ENCODE measurements around the gene ERCC6. TPM values are rescaled to one million over a fixed set of nuclear protein-coding genes. Genes with fewer than 3 reads are reported as not detected.

Gene ERCC6
- 4.5 and 6.2 TPM in 2 replicates for polyA plus RNA-seq (2012; rRNA removed)
- polyA plus RNA-seq (2012; cell fraction: cytosol; rRNA removed), result 5.3 and 5.4 TPM in 2 replicates
- polyA plus RNA-seq (2012; cell fraction: nucleus; rRNA removed), result 7.9 and 12.0 TPM in 2 replicates

DNA sequence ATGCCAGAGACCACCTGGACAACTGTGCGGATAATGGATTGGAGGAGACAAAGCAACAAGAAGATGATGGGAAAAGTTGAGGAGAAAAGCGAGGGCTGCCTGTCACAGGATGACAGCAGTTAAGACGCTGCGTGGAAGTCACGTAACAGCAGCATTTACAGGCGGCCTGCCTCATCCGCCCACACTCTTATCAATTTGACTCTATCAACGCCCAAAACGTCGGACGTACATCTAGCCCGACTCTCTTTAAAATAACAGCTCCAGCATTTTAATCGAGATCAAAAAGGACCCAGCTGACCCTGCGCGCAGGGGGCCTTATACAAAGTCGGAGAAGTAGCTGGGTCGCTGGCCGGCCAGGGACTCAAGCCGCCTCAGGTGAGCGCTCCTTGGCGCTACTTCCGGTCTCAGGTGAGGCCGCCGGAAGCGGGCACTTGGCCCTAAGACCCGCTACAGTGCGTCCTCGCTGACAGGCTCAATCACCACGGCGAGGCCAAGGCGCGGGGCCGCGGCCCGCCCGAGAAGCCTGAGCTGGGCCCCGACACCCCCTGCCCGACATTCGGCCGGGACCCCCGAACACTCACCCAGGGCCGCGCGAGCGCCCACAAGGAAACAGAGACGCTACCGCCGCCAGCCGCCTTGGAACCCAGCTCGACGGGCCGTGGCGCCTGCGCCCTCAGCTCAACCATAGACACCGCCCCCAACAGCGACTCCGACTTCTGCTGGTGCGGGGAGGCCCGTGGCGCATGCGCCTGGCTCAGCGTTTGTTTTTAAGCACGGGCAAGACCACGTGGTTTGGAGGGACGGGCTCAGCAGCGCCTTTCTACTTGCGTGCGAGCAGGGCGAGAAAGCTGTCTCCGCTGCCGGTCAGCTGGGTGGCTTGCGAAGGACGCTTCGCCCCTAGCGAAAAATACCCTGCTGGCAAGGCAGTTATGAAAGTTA is at the start of gene ERCC6:
ERCC6 (minus strand) TSS at position 741 of the 939 bp plus-strand sequence.
- Histone ChIP-seq H3K4me2 (peak within 1 kb of the TSS; percentile 90), H3K9me3 (no peaks in the 10 kb centered on the region), H3K36me3 (replicated peaks in 1 of 2; ENCODE audit: control insufficient read depth in 1 of 2, insufficient read depth in 2 of 2, low read length in 1 of 2) (peaks cover 0 to 4% of the 10 kb centered on the region in 2 experiments), H3K4me3 (ENCODE audit: low read depth in 2 of 2, low read length in 1 of 2) (peak within 1 kb of the TSS; percentile 66 to 72), H4K20me1 (ENCODE audit: insufficient read depth) (no peaks in the 10 kb centered on the region), H3K27me3 (ENCODE audit: insufficient read depth) (no peaks in the 10 kb centered on the region), H3K4me1 (ENCODE audit: control insufficient read depth in 1 of 2, insufficient read depth in 2 of 2, low read depth in 1 of 2, low read length in 1 of 2) (peaks cover 13 to 21% of the 10 kb centered on the region in 2 experiments; a peak in 3 of 4 replicates), H3K9me2 (no peaks in the 10 kb centered on the region), H3K27ac (ENCODE audit: low read depth in 2 of 2, low read length in 1 of 2) (peak within 1 kb of the TSS; percentile 55 to 77), H3K79me2 (ENCODE audit: insufficient read depth) (peaks cover 41% of the 10 kb centered on the region), H3F3A (replicated peaks; ENCODE audit: insufficient read depth) (peaks cover 21% of the 10 kb centered on the region), H2AFZ (ENCODE audit: low read depth) (peak within 1 kb of the TSS; percentile 88), H3K9ac (peak within 1 kb of the TSS; percentile 72)
- ChIA-PET CTCF (interaction anchor here (0.7 to 2.0 kb wide), 8 partner anchors 12 to 131 kb away, joined by 3 to 6 read pairs (median 4); no protein-coding TSS in a partner anchor), POLR2A (interaction anchor here (0.7 to 1.0 kb wide), 2 partner anchors 13 to 178 kb away, joined by 3 to 4 read pairs; no protein-coding TSS in a partner anchor)
- DNase-seq, result peak; percentile 99
- WGBS (ENCODE audit: low lambda C conversion rate), result 6% methylated on average over 38 of the region's 75 CpGs
- peak; percentile 76 for TF ChIP-seq GABPA (IDR thresholded peaks at IDR 0.05; ENCODE audit: low read depth)
- TF ChIP-seq RCOR1 (IDR thresholded peaks at IDR 0.05; ENCODE audit: low read length), result 0 out of 2 replicates have a peak, but pooled peaks have one; percentile 6
- TF ChIP-seq GATA2 (CRISPR knock-in tag; IDR thresholded peaks at IDR 0.05), result peak; percentile 26; the same call in 1 of the 2 replicates
- no peak for TF ChIP-seq SMC3 (IDR thresholded peaks at IDR 0.05; ENCODE audit: low read depth, low read length)
- TF ChIP-seq ELF1 (IDR thresholded peaks at IDR 0.05), result peak; percentile 36; the same call in 1 of the 2 replicates
- TF ChIP-seq, protein P1, sequence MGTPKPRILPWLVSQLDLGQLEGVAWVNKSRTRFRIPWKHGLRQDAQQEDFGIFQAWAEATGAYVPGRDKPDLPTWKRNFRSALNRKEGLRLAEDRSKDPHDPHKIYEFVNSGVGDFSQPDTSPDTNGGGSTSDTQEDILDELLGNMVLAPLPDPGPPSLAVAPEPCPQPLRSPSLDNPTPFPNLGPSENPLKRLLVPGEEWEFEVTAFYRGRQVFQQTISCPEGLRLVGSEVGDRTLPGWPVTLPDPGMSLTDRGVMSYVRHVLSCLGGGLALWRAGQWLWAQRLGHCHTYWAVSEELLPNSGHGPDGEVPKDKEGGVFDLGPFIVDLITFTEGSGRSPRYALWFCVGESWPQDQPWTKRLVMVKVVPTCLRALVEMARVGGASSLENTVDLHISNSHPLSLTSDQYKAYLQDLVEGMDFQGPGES (IDR thresholded peaks at IDR 0.05; ENCODE audit: low read depth, low read length), result no peak
- peak; percentile 33 for TF ChIP-seq CHD2 (IDR thresholded peaks at IDR 0.05; ENCODE audit: low read length, partially characterized antibody)
- peak; percentile 97 for TF ChIP-seq NRF1 (IDR thresholded peaks at IDR 0.05; ENCODE audit: low read depth, low read length)
- TF ChIP-seq MEF2A (IDR thresholded peaks at IDR 0.05; ENCODE audit: borderline replicate concordance, low read depth), result no peak
- TF ChIP-seq TAF1 (IDR thresholded peaks at IDR 0.05; ENCODE audit: borderline replicate concordance, low read depth, low read length), result 0 out of 2 replicates have a peak, but pooled peaks have one; percentile 24
- TF ChIP-seq, protein P2, sequence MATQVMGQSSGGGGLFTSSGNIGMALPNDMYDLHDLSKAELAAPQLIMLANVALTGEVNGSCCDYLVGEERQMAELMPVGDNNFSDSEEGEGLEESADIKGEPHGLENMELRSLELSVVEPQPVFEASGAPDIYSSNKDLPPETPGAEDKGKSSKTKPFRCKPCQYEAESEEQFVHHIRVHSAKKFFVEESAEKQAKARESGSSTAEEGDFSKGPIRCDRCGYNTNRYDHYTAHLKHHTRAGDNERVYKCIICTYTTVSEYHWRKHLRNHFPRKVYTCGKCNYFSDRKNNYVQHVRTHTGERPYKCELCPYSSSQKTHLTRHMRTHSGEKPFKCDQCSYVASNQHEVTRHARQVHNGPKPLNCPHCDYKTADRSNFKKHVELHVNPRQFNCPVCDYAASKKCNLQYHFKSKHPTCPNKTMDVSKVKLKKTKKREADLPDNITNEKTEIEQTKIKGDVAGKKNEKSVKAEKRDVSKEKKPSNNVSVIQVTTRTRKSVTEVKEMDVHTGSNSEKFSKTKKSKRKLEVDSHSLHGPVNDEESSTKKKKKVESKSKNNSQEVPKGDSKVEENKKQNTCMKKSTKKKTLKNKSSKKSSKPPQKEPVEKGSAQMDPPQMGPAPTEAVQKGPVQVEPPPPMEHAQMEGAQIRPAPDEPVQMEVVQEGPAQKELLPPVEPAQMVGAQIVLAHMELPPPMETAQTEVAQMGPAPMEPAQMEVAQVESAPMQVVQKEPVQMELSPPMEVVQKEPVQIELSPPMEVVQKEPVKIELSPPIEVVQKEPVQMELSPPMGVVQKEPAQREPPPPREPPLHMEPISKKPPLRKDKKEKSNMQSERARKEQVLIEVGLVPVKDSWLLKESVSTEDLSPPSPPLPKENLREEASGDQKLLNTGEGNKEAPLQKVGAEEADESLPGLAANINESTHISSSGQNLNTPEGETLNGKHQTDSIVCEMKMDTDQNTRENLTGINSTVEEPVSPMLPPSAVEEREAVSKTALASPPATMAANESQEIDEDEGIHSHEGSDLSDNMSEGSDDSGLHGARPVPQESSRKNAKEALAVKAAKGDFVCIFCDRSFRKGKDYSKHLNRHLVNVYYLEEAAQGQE (IDR thresholded peaks at IDR 0.05; ENCODE audit: low read depth, low read length), result no peak
- TF ChIP-seq, protein P3, sequence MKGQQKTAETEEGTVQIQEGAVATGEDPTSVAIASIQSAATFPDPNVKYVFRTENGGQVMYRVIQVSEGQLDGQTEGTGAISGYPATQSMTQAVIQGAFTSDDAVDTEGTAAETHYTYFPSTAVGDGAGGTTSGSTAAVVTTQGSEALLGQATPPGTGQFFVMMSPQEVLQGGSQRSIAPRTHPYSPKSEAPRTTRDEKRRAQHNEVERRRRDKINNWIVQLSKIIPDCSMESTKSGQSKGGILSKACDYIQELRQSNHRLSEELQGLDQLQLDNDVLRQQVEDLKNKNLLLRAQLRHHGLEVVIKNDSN (IDR thresholded peaks at IDR 0.05; ENCODE audit: borderline replicate concordance, low read depth), result peak; percentile 87
- TF ChIP-seq EZH2phosphoT487 (IDR thresholded peaks at IDR 0.05; ENCODE audit: borderline replicate concordance, low read depth), result no peak
- TF ChIP-seq, protein P4, sequence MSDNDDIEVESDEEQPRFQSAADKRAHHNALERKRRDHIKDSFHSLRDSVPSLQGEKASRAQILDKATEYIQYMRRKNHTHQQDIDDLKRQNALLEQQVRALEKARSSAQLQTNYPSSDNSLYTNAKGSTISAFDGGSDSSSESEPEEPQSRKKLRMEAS (IDR thresholded peaks at IDR 0.05; ENCODE audit: low read depth), result peak; percentile 98
- peak; percentile 53; the same call in 1 of the 2 replicates for TF ChIP-seq POLR2AphosphoS5 (IDR thresholded peaks at IDR 0.05; ENCODE audit: low read depth, low read length)
- peak; percentile 16; the same call in 1 of the 2 replicates for TF ChIP-seq SIN3A (IDR thresholded peaks at IDR 0.05; ENCODE audit: borderline replicate concordance, low read depth, low read length)
- TF ChIP-seq, protein P5, sequence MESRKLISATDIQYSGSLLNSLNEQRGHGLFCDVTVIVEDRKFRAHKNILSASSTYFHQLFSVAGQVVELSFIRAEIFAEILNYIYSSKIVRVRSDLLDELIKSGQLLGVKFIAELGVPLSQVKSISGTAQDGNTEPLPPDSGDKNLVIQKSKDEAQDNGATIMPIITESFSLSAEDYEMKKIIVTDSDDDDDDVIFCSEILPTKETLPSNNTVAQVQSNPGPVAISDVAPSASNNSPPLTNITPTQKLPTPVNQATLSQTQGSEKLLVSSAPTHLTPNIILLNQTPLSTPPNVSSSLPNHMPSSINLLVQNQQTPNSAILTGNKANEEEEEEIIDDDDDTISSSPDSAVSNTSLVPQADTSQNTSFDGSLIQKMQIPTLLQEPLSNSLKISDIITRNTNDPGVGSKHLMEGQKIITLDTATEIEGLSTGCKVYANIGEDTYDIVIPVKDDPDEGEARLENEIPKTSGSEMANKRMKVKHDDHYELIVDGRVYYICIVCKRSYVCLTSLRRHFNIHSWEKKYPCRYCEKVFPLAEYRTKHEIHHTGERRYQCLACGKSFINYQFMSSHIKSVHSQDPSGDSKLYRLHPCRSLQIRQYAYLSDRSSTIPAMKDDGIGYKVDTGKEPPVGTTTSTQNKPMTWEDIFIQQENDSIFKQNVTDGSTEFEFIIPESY (IDR thresholded peaks at IDR 0.05; ENCODE audit: borderline replicate concordance, low read depth), result no peak
- TF ChIP-seq MXI1 (IDR thresholded peaks at IDR 0.05; ENCODE audit: low read depth, low read length), result peak; percentile 99
- TF ChIP-seq, protein P6, sequence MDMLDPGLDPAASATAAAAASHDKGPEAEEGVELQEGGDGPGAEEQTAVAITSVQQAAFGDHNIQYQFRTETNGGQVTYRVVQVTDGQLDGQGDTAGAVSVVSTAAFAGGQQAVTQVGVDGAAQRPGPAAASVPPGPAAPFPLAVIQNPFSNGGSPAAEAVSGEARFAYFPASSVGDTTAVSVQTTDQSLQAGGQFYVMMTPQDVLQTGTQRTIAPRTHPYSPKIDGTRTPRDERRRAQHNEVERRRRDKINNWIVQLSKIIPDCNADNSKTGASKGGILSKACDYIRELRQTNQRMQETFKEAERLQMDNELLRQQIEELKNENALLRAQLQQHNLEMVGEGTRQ (IDR thresholded peaks at IDR 0.05; ENCODE audit: borderline replicate concordance, low read depth, low read length), result peak; percentile 58
- 0 out of 2 replicates have a peak, but pooled peaks have one; percentile 37 for TF ChIP-seq YY1 (IDR thresholded peaks at IDR 0.05; ENCODE audit: low read depth)
- no peak for TF ChIP-seq FOSL2 (IDR thresholded peaks at IDR 0.05; ENCODE audit: borderline replicate concordance, low read depth)

Measured in SK-N-SH (cell line).